OCI-LY7 (cell line): Measurements from ENCODE around the gene GNAS-AS1.

Experiments used
- CTCF ChIP-seq: fragments of 200-600 bp; sonication (generic); conservative IDR thresholded peaks from 2 replicates; pipeline ENCODE4 v1.5.1; 2014; ENCODE audit warnings: mild to moderate bottlenecking, antibody characterized with exemption, low read length, moderate library complexity, mixed read lengths
- EZH2phosphoT487 ChIP-seq: fragments of 200-600 bp; sonication (generic); IDR thresholded peaks from 2 replicates; pipeline ENCODE4 v1.6.1; 2018; ENCODE audit warnings: low read depth, borderline replicate concordance, mild to moderate bottlenecking, mixed run types, antibody characterized with exemption, low read length, moderate library complexity, mixed read lengths

GRCh38 chr20:58843128-58843556, 7.6 kb downstream of the GNAS-AS1 start:
- TF ChIP-seq CTCF (no peak), EZH2phosphoT487 (no peak)
